Mesenchymal stem cell (in vitro differentiated cells and primary cell): ENCODE results near the gene NMBR.

Experiments used
- DNase-seq: peaks from one replicate; pipeline ENCODE4 v3.0.0-alpha.2; 2013
- H2AFZ ChIP-seq: one replicate; pipeline ENCODE4 v1.6.1; 2013; ENCODE audit warnings: low read depth, mild to moderate bottlenecking, control low read depth, inconsistent platforms, low read length, moderate library complexity
- H2AK5ac ChIP-seq: 2 replicates; pipeline ENCODE4 v1.6.1; 2013; ENCODE audit warnings: low read length, moderate library complexity, mild to moderate bottlenecking, inconsistent platforms; ENCODE audit not compliant: severe bottlenecking
- H2BK120ac ChIP-seq: one replicate; pipeline ENCODE4 v1.6.1; 2013; ENCODE audit warnings: low read depth, mild to moderate bottlenecking, inconsistent platforms, low read length, moderate library complexity
- H2BK12ac ChIP-seq, 2 experiments: one replicate each; pipeline ENCODE4 v1.6.1; 2013; ENCODE audit warnings: inconsistent platforms in 2 of 2, low read length in 2 of 2, mild to moderate bottlenecking in 2 of 2, moderate library complexity in 2 of 2, control low read depth in 1 of 2
- H2BK15ac ChIP-seq: one replicate; pipeline ENCODE4 v1.6.1; 2013; ENCODE audit warnings: mild to moderate bottlenecking, low read depth, inconsistent platforms; ENCODE audit not compliant: poor library complexity, severe bottlenecking
- H2BK5ac ChIP-seq: 2 replicates; pipeline ENCODE4 v1.6.1; 2013; ENCODE audit warnings: low read depth, mild to moderate bottlenecking, low read length, control low read depth, inconsistent platforms; ENCODE audit not compliant: poor library complexity, severe bottlenecking
- H3K14ac ChIP-seq, 2 experiments: one replicate each; pipeline ENCODE4 v1.6.1; 2013; ENCODE audit warnings: inconsistent platforms in 2 of 2, low read length in 2 of 2, control low read depth in 1 of 2, mild to moderate bottlenecking in 1 of 2, moderate library complexity in 1 of 2
- H3K18ac ChIP-seq, 2 experiments: one replicate each; pipeline ENCODE4 v1.6.1; 2013; ENCODE audit warnings: inconsistent platforms in 2 of 2, low read length in 2 of 2, control low read depth in 1 of 2, low read depth in 1 of 2, mild to moderate bottlenecking in 1 of 2
- H3K23ac ChIP-seq, 2 experiments: one replicate each; pipeline ENCODE4 v1.6.1; 2013; ENCODE audit warnings: inconsistent platforms in 2 of 2, low read length in 2 of 2, mild to moderate bottlenecking in 2 of 2, moderate library complexity in 2 of 2, control low read depth in 1 of 2
- H3K27ac ChIP-seq: 2 replicates; pipeline ENCODE4 v1.5.1; 2013; ENCODE audit warnings: mild to moderate bottlenecking, moderate library complexity, low read length, control low read depth, inconsistent platforms; ENCODE audit not compliant: poor library complexity, severe bottlenecking
- H3K27me3 ChIP-seq, 2 experiments: 2 replicates each; pipeline versions ENCODE4 v1.6.1 to v1.7.0; 2013; ENCODE audit warnings: low read length in 2 of 2, mild to moderate bottlenecking in 2 of 2, moderate library complexity in 2 of 2, control low read depth in 1 of 2, inconsistent platforms in 1 of 2; ENCODE audit not compliant: control insufficient read depth in 1 of 2, insufficient read depth in 1 of 2
- H3K36me3 ChIP-seq, 2 experiments: 2 replicates each; pipeline versions ENCODE4 v1.6.1 to v1.7.0; 2013; ENCODE audit warnings: low read length in 2 of 2, control low read depth in 1 of 2, inconsistent platforms in 1 of 2, low read depth in 1 of 2, mild to moderate bottlenecking in 1 of 2; ENCODE audit not compliant: insufficient read depth in 2 of 2, control insufficient read depth in 1 of 2
- H3K4ac ChIP-seq, 2 experiments: one replicate each; pipeline ENCODE4 v1.6.1; 2013; ENCODE audit warnings: inconsistent platforms in 2 of 2, low read length in 2 of 2, mild to moderate bottlenecking in 2 of 2, moderate library complexity in 2 of 2, control low read depth in 1 of 2, low read depth in 1 of 2
- H3K4me1 ChIP-seq: 2 replicates; pipeline ENCODE4 v1.6.1; 2013; ENCODE audit warnings: low read depth, low read length, control low read depth; ENCODE audit not compliant: control insufficient read depth, insufficient read depth
- H3K4me2 ChIP-seq: 2 replicates; pipeline ENCODE4 v1.6.1; 2013; ENCODE audit warnings: low read length, mild to moderate bottlenecking, inconsistent platforms; ENCODE audit not compliant: poor library complexity, severe bottlenecking
- H3K4me3 ChIP-seq, 2 experiments: 2 replicates each; pipeline versions ENCODE4 v1.5.1 to v1.7.0; 2013; ENCODE audit warnings: low read length in 2 of 2, mild to moderate bottlenecking in 2 of 2, control low read depth in 1 of 2, low read depth in 1 of 2; ENCODE audit not compliant: insufficient read depth in 1 of 2
- H3K79me1 ChIP-seq: replicated peaks from 2 replicates; pipeline ENCODE4 v1.6.1; 2013; ENCODE audit warnings: mild to moderate bottlenecking, control low read depth, low read length, inconsistent platforms; ENCODE audit not compliant: poor library complexity, severe bottlenecking
- H3K9ac ChIP-seq: 2 replicates; pipeline ENCODE4 v1.7.0; 2013; ENCODE audit warnings: mild to moderate bottlenecking, low read length, moderate library complexity
- H3K9me3 ChIP-seq: 2 replicates; pipeline ENCODE4 v1.7.0; 2013; ENCODE audit warnings: mild to moderate bottlenecking, low read length; ENCODE audit not compliant: control insufficient read depth
- H4K8ac ChIP-seq: one replicate; pipeline ENCODE4 v1.6.1; 2013; ENCODE audit warnings: inconsistent platforms, mild to moderate bottlenecking, low read length, moderate library complexity
- H4K91ac ChIP-seq: one replicate; pipeline ENCODE4 v1.6.1; 2013; ENCODE audit warnings: mild to moderate bottlenecking, low read length, inconsistent platforms
- WGBS: methylation state at CpG from one replicate; pipeline ENCODE4 v1.1.7; 2013; ENCODE audit warnings: mixed read lengths; 5-methylcytosine and 5-hydroxymethylcytosine counted together

The NMBR gene

GRCh38 chr6:142167486-142167885 lies 20.6 kb upstream of the NMBR start:
- Histone ChIP-seq H3K18ac (no peak overlapping the region), H3K9me3 (no peaks in the 10 kb centered on the region), H2BK120ac (no peak overlapping the region), H3K27ac (no peak overlapping the region), H3K27me3 (no peaks in the 10 kb centered on the region), H2AFZ (no peak overlapping the region), H3K79me1 (peaks cover 15% of the 10 kb centered on the region), H3K14ac (no peak overlapping the region), H4K8ac (no peak overlapping the region), H3K4me1 (no peaks in the 10 kb centered on the region), H2BK15ac (no peak overlapping the region), H2BK12ac (no peak overlapping the region), H3K23ac (no peak overlapping the region), H3K4me2 (no peak overlapping the region), H3K4ac (no peak overlapping the region), H4K91ac (no peak overlapping the region), H2AK5ac (no peak overlapping the region), H3K9ac (no peak overlapping the region), H3K36me3 (peaks cover 11 to 56% of the 10 kb centered on the region in 2 experiments), H3K4me3 (no peak overlapping the region), H2BK5ac (no peak overlapping the region)
- WGBS, result 95% methylated on average over 1 of the region's 2 CpGs
- DNase-seq, result no peak

GRCh38 chr6:142167071-142167470 lies 20.1 kb upstream of the NMBR start:
- no peak overlapping the region for H2BK5ac ChIP-seq
- H3K9me3 ChIP-seq, result no peaks in the 10 kb centered on the region
- no peak overlapping the region for H3K4me3 ChIP-seq
- no peak overlapping the region for H2BK12ac ChIP-seq
- no peak overlapping the region for H4K91ac ChIP-seq
- H4K8ac ChIP-seq, result no peak overlapping the region
- H3K4me1 ChIP-seq, result no peaks in the 10 kb centered on the region
- H3K9ac ChIP-seq, result no peak overlapping the region
- no peak overlapping the region for H3K4me2 ChIP-seq
- H3K36me3 ChIP-seq, result peaks cover 11 to 52% of the 10 kb centered on the region in 2 experiments
- no peak overlapping the region for H3K23ac ChIP-seq
- H3K18ac ChIP-seq, result no peak overlapping the region
- no peak overlapping the region for H3K4ac ChIP-seq
- H2AK5ac ChIP-seq, result no peak overlapping the region
- no peak overlapping the region for H2AFZ ChIP-seq
- peaks cover 15% of the 10 kb centered on the region for H3K79me1 ChIP-seq
- no peak overlapping the region for H2BK15ac ChIP-seq
- WGBS, result no CpG with 5 or more reads among the region's 3 CpGs
- H2BK120ac ChIP-seq, result no peak overlapping the region
- no peak for DNase-seq
- no peak overlapping the region for H3K14ac ChIP-seq
- no peaks in the 10 kb centered on the region for H3K27me3 ChIP-seq
- no peak overlapping the region for H3K27ac ChIP-seq

GRCh38 chr6:142165227-142165626 lies 18.3 kb upstream of the NMBR start:
- Histone ChIP-seq H2BK15ac (no peak overlapping the region), H2AK5ac (no peak overlapping the region), H3K4me3 (no peak overlapping the region), H4K8ac (no peak overlapping the region), H2BK12ac (no peak overlapping the region), H3K4ac (no peak overlapping the region), H3K36me3 (peaks cover 7 to 35% of the 10 kb centered on the region in 2 experiments), H4K91ac (no peak overlapping the region), H2AFZ (no peak overlapping the region), H3K23ac (no peak overlapping the region), H2BK5ac (no peak overlapping the region), H3K9me3 (no peaks in the 10 kb centered on the region), H3K27ac (no peak overlapping the region), H3K4me1 (no peaks in the 10 kb centered on the region), H3K18ac (no peak overlapping the region), H3K4me2 (no peak overlapping the region), H3K14ac (no peak overlapping the region), H3K79me1 (peaks cover 14% of the 10 kb centered on the region), H3K27me3 (no peaks in the 10 kb centered on the region), H2BK120ac (no peak overlapping the region), H3K9ac (no peak overlapping the region)
- peak; percentile 59 for DNase-seq
- WGBS, result 100% methylated on average over 2 of the region's 4 CpGs

GRCh38 chr6:142162780-142163179 lies 15.9 kb upstream of the NMBR start:
- Histone ChIP-seq H3K23ac (no peak overlapping the region), H3K18ac (no peak overlapping the region), H2BK5ac (no peak overlapping the region), H3K4me2 (no peak overlapping the region), H3K14ac (no peak overlapping the region), H3K4me1 (no peaks in the 10 kb centered on the region), H3K9ac (no peak overlapping the region), H2AFZ (no peak overlapping the region), H3K4me3 (no peak overlapping the region), H3K4ac (no peak overlapping the region), H3K27me3 (no peaks in the 10 kb centered on the region), H3K79me1 (peaks cover 14% of the 10 kb centered on the region), H2BK15ac (no peak overlapping the region), H2BK120ac (no peak overlapping the region), H4K91ac (no peak overlapping the region), H3K36me3 (peaks cover 7 to 20% of the 10 kb centered on the region in 2 experiments), H3K9me3 (no peaks in the 10 kb centered on the region), H2BK12ac (no peak overlapping the region), H2AK5ac (no peak overlapping the region), H4K8ac (no peak overlapping the region), H3K27ac (no peak overlapping the region)
- DNase-seq, result no peak
- WGBS, result 97% methylated on average over 1 of the region's 1 CpG
